GM19099 (cell line): ENCODE measurements around the gene NTMT1.

ENCODE experiments used
- POLR2A ChIP-seq: IDR thresholded peaks from 3 replicates; pipeline ENCODE4 v1.6.1; 2011; ENCODE audit warnings: low read depth; ENCODE audit not compliant: insufficient read length; ENCODE audit errors: extremely low read depth

Gene NTMT1

GRCh38 chr9:129649726-129650679, 24.0 kb downstream of the NTMT1 start:
- TF ChIP-seq POLR2A = no peak

GRCh38 chr9:129650680-129651235, 24.8 kb downstream of the NTMT1 start:
- no peak for TF ChIP-seq POLR2A

DNA sequence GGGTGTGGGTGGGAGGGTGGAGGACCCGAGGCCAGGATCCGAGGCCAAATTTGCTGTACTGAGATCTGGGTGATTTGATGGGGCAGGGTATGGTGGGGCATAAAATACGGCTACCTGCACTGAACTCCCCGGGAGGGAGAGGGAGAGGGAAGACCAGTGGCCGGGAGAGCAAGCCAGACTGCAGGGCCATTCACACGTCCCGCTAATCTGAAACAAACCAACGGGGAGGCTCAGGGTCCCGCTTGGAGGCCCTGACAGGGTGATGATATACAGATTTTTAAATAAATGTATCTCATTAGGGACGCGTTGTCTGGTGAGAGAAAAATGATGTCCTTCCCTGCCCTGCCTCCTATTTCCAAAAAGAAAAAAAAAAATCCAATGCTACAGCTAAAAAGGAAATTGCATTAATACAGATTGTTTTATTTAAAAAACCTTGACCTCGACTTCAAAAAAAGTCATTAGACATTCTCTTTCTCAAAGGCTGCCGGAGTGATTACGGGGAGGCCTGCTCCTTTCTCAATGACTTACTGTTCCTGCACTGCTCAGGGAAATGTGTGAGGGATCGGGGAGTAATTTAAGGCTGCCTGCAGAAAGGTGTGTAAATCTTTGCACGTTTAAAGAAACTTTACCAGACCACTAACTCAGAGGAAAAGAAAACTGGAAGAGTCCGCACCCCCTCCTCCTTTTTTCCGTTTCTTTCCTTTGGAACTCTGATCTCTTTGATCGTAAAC, 28.0 kb downstream of the NTMT1 start:
- TF ChIP-seq POLR2A = no peak

GRCh38 chr9:129654554-129655040, 28.6 kb downstream of the NTMT1 start:
- no peak for TF ChIP-seq POLR2A

DNA sequence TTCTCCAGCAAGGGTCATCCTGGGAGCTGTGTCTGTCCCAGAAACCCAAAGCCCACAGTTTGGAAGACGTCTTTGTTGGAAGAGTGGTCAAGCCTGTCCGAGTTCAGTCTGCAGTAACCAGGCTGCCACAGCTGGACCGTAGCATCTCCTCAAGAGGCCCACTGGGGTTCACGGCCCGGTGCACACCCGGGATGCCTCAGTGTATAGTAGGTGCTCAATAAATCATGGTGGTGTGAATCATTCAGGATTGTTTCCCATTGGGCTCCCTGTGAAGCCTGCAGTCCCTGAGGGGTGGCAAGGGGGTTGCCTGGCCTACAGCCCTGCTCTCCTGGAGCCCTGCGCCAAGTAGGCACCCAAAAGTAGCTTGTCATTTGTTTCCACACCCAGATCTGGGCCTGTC, 29.2 kb downstream of the NTMT1 start:
- no peak for TF ChIP-seq POLR2A

DNA sequence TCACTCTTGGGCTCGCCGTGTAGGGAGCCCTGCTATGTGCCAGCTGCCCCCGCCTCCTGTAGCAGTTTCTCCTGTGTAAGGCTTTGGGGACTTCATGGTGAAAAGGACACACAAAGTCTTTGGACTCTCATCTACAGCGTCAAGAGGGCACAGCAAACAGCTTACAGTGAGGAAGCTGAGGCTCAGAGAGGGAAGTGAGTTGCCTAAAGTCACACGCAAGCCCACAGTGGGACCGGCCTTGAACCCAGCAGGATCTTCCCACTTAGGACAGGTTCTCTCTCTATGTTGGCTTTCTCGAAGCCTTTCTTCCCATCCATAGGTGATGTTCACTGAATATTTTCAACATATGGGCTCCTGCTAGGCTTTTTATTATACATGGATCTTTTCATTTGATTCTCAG, 29.7 kb downstream of the NTMT1 start:
- no peak for TF ChIP-seq POLR2A

DNA sequence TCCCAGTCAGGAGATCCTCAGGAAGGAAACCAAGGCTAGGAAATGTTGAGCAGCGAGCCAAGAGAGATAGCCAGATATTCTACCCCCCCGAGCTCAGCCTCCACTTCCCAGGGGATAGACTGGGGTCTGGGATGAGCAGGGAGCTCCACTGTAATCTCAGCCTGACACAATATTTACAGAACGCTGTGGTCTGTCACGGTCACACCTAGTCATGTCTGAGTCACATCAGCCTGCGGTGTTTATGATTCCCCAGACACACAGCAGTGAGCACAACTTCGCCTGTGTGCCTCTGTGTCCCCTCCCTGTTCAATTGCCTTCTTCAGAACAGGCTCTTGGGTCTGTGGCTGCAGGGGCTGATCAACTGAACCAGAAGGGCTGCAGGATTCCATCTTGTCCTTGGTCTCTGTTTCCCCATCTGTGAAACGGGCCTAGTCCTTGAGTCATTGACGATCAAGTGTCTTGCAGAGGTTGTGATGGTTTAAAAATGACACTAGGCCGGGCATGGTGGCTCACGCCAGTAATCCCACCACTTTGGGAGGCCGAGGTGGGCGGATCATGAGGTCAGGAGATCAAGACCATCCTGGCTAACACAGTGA, 30.9 kb downstream of the NTMT1 start:
- no peak for TF ChIP-seq POLR2A

- TF ChIP-seq POLR2A = no peak
Observed at GRCh38 chr9:129661029-129661428, 35.1 kb downstream of the NTMT1 start.

- TF ChIP-seq POLR2A = no peak
Observed at GRCh38 chr9:129664746-129665388, 38.9 kb downstream of the NTMT1 start.

GRCh38 chr9:129665389-129665775, 39.4 kb downstream of the NTMT1 start, which contains the start of gene PRRX2:
PRRX2 (plus strand) TSS chr9:129665647; CDS start chr9:129665868, 221 bp downstream.
- no peak for TF ChIP-seq POLR2A

DNA sequence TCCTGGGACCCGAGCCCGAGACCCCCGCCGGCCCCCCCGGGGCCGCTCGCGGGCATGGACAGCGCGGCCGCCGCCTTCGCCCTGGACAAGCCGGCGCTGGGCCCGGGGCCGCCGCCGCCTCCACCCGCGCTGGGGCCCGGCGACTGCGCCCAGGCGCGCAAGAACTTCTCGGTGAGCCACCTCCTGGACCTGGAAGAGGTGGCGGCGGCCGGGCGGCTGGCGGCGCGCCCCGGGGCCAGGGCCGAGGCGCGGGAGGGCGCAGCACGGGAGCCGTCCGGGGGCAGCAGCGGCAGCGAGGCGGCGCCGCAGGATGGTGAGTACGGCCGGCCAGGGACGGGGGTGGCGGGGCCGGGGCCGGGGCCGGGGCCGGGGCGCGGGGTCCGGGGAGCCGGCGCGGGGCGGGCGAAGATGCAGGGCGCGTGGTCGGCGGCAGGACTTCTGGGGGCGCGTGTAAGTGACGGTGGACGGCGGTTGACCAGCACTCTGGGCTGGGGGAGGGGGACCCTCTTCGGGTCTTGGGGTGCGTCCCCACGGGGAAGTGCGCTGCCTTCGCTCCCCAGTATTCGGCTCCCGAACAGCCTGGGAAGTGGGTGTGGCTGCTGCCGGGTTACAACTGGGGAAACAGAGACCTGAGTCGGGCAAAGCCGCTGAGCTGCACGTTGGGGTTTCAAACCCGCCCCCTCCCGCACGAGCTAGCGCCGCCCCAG, 40.0 kb downstream of the NTMT1 start:
- no peak for TF ChIP-seq POLR2A

- TF ChIP-seq POLR2A = no peak
Observed at GRCh38 chr9:129666575-129666974, 40.6 kb downstream of the NTMT1 start.

GRCh38 chr9:129667378-129667777, 41.4 kb downstream of the NTMT1 start:
- TF ChIP-seq POLR2A = no peak

GRCh38 chr9:129667850-129668249, 41.9 kb downstream of the NTMT1 start:
- no peak for TF ChIP-seq POLR2A
